HG03558 (cell line): ENCODE data around the gene GSTA2.
"Not testable (repeated sequence)": the region's sequence is repeated elsewhere in the genome, so short reads cannot be mapped to it uniquely, and the experiment has no call there.

Experiments
- ATAC-seq: cut with Tn5 transposase; IDR thresholded peaks from one replicate; pipeline ENCODE4 v1.9.1; 2021; ENCODE audit warnings: moderate number of reproducible peaks; ENCODE audit not compliant: unreplicated experiment; ENCODE audit errors: extremely low read depth

GSTA2 gene

DNA sequence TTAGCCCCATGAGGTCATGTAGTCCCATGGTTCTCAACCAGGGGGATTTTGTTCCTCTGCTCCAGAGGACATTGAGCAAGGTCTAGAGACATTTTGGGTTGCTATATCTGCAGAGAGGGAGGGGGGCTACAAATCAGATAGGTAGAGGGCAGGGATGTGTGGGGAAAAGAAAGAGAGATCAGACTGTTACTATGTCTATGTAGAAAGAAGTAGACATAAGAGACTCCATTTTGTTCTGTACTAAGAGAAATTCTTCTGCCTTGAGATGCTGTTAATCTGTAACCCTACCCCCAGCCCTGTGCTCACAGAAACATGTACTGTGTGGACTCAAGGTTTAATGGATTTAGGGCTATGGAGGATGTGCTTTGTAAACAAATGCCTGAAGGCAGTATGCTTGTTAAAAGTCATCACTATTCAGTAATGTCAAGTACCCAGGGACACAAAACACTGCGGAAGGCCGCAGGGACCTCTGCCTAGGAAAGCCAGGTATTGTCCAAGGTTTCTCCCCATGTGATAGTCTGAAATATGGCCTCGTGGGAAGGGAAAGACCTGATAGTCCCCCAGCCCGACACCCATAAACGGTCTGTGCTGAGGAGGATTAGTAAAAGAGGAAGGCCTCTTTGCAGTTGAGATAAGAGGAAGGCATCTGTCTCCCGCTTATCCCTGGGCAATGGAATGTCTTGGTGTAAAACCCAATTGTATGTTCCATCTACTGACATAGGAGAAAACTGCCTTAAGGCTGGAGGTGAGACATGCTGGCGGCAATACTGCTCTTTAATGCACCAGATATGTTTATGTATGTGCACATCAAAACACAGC, 1.4 kb downstream of the GSTA2 start:
- not testable (repeated sequence) for ATAC-seq

DNA sequence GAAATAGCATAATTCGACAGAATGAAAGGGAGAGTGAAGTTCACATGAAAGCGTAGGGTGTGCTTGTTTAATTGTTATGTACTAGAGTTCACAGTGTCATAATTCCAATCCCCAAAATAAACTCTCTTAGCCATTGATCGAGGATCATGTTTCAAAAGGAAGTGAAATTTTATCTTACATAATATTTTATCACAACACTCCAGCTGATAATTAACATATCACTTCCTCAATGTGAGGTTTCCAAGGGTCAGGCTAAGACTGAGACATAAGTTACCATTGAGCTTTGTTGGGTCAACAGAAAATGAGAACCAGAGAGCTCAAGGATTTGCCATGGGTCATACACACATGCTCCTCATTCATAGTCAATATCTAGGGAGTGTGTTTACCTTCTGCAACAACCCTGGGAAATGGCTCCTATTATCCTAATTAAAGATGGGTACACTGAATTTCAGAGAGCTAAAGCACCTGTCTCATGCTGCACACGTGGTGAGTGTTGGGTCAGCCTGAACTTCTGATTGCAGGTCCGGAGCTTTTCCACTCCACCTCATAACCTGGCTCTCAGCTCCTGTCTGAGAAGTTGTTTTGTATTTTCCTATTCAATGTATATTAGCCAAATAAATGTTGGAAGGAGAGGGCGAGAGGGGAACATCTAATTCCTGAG, 3.0 kb downstream of the GSTA2 start:
- no peak for ATAC-seq

DNA sequence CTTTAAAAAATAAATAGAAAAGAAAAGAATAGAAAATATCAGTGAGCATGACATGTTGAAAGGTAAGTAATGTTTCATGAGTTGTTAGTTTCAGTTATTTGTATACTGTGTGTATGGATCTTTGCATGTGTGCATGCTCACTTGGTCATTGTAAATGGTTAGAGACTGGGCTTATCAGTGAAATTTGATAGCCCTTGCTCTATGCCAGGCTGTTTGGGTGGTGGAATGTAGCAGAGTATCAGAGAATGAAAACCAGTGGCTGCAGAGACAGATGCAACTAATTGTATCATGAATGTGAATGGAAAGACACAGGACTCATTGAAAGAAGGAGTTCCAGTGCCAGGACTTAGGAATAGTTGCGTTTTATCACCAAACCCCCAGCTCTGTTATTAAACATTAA, 4.2 kb downstream of the GSTA2 start:
- no peak for ATAC-seq

GRCh38 chr6:52757651-52758338, 5.5 kb downstream of the GSTA2 start:
- not testable (repeated sequence) for ATAC-seq

DNA sequence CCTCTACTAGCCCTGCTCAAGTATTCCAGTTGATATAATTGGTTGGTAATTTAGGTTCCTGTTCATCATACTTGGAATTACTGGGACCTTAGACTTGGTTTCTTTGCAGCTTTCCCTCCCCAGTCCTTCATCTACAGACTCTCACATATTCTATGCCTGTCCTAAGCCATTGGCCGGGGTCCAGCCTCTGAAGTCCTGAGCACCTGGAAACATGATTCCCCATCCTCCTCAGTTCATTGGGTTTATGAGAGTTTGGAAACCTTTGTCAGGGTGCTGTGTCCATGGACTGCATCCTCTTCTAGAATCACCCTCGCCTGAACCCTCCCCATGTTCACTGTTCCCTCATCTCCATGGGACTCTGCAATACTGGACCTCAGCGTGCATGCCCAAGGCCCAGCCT, 8.8 kb downstream of the GSTA2 start:
- ATAC-seq: no peak

DNA sequence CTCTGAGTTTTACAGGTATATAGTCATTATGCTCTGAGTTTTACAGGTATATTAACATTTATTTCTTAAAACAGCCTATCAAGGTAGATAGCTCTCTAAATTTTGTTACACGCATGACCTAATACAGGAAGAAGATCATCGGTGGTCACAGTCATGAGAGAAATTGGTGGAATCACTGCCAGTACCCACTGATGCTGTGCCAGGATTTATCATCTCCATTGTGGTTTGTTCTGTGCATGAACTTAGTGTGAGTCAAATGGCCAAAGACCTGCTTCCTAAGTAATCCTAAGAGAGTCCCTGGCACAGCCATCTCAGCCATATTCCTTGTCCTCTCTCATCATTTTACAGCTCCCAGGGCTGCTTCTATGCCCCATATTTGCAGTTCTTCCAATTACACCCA, 10.1 kb downstream of the GSTA2 start:
- ATAC-seq: not testable (repeated sequence)

DNA sequence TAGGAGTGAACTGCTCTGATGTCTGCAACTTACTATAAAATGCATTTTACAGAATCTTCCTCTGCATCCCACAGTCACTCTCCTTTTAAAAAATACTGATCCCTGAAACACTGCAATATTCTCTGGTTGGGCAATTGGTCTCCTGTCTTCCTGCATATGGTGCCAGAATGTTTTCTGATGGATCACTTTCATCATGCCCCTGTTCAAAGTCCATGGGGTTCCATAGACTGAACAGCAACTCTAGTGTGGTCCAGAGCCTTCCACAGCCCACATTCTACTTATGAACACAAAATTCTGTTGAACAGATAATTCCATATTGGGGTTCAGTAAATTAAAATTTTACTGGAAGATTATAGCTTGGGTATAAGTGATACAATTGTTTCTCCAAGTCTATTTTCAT, 11.0 kb downstream of the GSTA2 start:
- ATAC-seq: no peak

GRCh38 chr6:52749556-52750152, 13.6 kb downstream of the GSTA2 start:
- no peak for ATAC-seq

GRCh38 chr6:52747301-52747700, 16.0 kb downstream of the GSTA2 start:
- not testable (repeated sequence) for ATAC-seq

GRCh38 chr6:52746213-52746612, 17.1 kb downstream of the GSTA2 start:
- no peak for ATAC-seq

GRCh38 chr6:52745764-52746201, 17.5 kb downstream of the GSTA2 start:
- no peak for ATAC-seq

GRCh38 chr6:52741872-52742271, 21.4 kb downstream of the GSTA2 start:
- no peak for ATAC-seq

- ATAC-seq: no peak
These were observed 23.6 kb downstream of the GSTA2 start for GRCh38 chr6:52739627-52740026.

GRCh38 chr6:52739134-52739533, 24.1 kb downstream of the GSTA2 start:
- ATAC-seq: no peak

DNA sequence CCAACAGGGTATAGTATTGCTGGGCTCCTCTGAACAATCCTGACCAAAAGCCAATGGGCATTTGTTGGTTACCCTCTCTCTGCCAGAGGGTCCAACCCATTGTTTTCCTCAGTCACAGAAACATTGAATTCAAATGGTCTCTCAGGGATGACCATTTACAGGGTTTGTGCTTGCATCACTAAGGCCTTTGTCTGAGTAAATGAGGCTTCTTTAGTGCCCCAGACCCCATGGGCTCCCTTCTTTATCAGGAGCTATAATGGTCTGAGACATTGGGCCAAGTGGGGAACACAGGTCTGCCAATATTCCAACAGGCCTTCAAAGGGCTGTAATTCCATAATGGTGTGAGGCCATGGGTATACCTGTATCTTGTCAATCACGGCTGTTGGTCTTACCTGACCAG, 27.1 kb downstream of the GSTA2 start:
- no peak for ATAC-seq

DNA sequence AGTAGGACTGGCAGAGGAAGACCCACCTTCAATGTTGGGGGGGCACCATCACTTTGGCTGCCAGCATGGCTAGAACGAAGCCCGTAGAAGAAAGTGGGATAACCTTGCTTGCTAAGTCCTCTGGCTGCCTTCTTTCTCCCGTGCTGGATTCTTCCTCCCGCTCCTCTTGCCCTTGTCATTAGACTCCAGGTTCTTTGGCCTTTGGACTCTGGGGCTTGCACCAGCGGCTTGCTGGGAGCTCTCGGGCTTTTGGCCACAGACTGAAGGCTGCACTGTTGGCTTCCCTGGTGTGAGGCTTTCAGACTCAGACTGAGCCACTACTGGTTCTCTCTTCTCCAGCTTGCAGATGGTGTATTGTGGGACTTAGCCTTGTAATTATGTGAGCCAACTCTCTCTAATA, 28.2 kb downstream of the GSTA2 start:
- no peak for ATAC-seq

GRCh38 chr6:52734072-52734471, 29.2 kb downstream of the GSTA2 start:
- ATAC-seq: no peak

DNA sequence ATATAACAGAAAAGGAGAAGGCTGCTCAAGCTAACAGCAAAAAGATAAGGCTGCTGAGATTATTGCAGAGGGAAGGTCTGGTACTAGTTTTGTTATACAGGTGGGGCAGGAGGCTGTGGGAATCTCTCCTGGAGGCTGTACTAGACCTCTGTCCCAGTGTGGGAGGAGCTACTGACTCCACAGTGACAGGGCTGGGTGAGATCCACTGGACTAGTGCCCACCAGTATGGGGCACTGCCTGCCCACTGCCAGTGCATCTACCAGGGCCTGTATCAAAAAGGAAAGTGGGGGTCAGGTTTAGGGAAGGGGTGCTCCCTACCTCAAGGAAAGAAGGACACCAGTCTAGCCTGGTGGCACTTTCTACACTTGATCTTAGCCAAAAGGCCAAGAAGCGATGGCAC, 30.1 kb downstream of the GSTA2 start:
- no peak for ATAC-seq

DNA sequence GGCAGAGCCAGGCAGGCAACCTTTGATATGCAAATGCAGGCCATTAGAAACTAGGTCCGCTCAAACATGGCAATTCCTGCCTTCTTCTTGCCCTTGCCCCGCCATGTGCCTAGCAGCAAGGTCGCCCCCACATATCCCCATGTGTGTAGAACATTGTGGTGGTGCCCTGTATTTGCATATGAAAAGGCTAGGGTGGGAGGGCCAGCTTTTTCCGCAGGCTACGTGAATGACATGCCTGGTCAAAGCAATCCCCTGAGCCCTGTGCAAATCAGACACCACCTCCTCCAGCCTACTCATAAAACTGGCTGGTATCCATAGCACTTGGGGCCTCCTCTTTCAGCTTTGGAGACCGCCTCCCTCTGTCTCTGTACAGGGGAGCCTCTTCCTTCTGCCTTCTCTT, 31.6 kb downstream of the GSTA2 start:
- no peak for ATAC-seq

DNA sequence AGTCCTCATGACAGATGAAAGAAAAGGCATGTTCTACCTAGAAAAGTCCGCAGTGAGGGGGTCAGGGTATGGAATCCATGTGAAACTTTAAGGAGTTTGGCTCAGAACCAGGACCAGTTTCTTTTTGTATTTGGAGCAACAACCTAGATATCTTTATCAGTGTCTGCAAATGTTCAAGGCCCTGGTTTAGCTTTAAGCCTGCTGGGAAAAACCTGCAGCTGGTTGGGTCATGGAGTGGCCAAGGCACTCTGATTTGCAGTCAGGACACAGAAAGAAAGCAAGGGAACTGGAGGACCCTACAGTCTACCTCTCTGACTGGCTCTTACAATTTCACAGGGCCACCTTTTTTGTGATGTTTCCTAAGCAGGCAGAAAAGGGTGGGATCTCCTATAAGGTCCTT, 33.7 kb downstream of the GSTA2 start:
- no peak for ATAC-seq

DNA sequence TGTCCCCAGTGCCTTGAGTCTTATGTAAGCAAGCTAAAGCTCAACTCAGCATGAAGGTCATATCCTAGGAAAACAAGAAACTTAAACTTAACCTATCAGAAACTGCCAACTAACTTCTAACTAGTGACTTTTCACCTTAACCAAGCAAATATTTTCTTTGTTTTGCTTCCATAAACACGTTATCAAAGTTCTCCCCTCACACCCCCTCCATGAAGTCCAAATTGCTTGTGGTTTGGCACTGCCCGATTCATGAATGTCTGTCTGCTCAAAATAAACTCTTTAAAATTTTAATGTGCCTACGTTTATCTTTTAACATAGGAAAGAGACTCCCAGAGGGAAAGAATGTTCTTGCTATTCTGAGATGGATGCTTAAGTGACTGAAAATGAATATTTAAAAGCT, 34.9 kb downstream of the GSTA2 start:
- no peak for ATAC-seq
